Right ventricle myocardium superior (tissue), 1 donor: Measurements from ENCODE around the gene TRABD. TPM values are rescaled to one million over a fixed set of nuclear protein-coding genes. Genes with fewer than 3 reads are reported as not detected.

Source experiments
- ATAC-seq: fragments of 200-7000 bp; cut with Tn5 transposase; one replicate; pipeline ENCODE4 v1.9.1; 2020; ENCODE audit warnings: mild to moderate bottlenecking; ENCODE audit not compliant: poor library complexity
- DNase-seq: peaks from one replicate; pipeline ENCODE4 v3.0.0-alpha.2; 2020
- intact Hi-C: fragments of 100-400 bp; cut with DNase I; formaldehyde crosslinking; loops from one replicate; pipeline ENCODE4 v1.11.2; 2022
- total RNA-seq: library from RNA; stranded (reverse); fragmentation: NEBNext Ultra II Directional; extraction: Animal tissue kit (Norgen Biotek cat#: 25700); gene quantifications from one replicate; pipeline ENCODE4 v1.2.1, GENCODE V29; 2021
- donor health status: DM: no; HTN: yes; CAD: no; lungs with severe emphysema.

The TRABD gene
- total RNA-seq, 1 donor from 2014 or later = 22.0 TPM

DNA sequence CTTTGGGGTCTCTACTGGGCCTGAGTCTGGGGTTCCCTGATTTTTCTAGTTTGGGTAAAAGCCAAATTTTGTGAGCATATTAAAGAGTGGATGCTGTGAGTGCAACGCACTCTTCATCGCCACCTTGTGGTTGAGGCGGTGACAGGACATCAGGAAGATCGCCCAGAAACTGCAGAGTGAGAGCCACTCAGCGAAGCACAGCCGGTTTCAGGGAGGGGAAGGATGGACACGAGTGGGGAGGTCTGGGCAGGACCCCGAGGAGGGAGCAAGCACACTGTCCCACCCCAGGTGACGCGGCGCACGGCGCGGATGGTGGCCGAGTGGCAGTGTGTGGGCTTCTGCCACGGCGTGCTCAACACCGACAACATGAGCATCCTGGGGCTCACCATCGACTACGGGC is 24.2 kb downstream of the TRABD start:
- DNase-seq = peak; percentile 74
- ATAC-seq = peak; percentile 45
- intact Hi-C loops = loop anchor here (5.0 kb wide), 1 partner anchor 63 kb away; no protein-coding TSS in a partner anchor

DNA sequence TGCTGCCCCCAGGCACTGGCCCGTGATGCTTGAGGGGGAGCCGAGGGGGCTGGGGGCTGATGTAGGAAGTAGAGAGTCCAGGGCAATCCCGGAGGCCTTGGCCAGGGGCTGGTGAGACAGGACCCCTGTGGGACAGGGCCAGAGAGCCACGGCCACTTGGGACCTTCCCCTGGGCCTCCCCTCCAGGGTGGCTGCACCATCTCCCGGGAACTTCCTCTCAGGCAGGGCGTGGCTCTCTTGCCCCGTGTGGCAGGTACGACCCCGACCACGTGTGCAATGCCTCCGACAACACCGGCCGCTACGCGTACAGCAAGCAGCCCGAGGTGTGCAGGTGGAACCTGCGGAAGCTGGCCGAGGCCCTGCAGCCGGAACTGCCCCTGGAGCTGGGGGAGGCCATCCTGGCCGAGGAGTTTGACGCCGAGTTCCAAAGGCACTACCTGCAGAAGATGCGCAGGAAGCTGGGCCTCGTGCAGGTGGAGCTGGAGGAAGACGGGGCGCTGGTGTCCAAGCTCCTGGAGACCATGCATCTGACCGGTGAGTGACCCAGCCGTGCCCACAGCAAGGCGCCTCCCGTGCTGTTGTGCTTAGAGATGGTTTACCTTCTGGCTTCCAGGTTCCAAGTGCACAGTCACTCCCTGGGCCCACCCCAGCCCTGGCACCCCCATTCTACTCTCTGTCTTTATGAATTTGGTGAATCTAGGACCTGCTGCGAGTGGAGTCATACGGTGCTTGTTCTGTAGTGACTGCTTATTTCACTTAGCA is 24.8 kb downstream of the TRABD start:
- no peak for ATAC-seq
- intact Hi-C loops = no loop called here
- no peak for DNase-seq

DNA sequence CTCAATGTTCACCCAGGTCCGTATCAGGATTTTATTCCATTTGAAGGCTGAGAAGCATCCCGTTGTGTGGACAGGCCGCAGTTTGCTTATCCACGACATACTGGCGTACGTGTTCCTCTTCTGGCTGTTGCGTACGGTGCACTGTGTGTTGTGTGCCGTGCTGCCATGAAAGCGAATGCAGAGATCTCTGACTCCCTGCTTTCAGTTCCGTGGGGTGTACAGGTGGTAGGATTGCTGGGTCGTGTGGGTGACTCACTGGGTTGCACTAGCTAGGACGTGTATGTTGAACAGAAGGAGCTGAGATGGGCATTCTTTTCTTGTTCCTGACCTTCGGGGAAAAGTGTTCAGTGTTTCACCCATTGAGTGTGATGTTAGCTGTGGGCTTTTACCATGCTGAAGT is 25.4 kb downstream of the TRABD start:
- DNase-seq (no peak), ATAC-seq (no peak)
- intact Hi-C loops = no loop called here

DNA sequence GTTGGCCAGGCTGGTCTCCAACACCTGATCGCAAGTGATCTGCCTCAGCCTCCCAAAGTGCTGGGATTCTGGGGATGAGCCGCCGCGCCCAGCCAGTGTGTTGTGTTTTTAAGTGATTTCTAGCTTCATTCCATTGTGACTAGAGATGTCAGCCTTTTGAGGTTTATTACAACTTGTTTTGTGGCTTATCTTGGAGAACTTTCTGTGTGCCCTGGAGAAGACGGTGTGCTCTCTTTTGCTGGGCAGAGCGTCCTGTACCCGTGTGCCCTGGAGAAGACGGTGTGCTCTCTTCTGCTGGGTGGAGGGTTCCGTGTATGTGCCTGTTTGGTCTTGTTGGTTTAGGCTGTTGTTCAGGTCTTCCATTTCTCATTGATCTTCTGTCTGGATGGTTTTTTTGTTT is 27.6 kb downstream of the TRABD start:
- no peak for DNase-seq
- intact Hi-C loops = no loop called here
- ATAC-seq = no peak

DNA sequence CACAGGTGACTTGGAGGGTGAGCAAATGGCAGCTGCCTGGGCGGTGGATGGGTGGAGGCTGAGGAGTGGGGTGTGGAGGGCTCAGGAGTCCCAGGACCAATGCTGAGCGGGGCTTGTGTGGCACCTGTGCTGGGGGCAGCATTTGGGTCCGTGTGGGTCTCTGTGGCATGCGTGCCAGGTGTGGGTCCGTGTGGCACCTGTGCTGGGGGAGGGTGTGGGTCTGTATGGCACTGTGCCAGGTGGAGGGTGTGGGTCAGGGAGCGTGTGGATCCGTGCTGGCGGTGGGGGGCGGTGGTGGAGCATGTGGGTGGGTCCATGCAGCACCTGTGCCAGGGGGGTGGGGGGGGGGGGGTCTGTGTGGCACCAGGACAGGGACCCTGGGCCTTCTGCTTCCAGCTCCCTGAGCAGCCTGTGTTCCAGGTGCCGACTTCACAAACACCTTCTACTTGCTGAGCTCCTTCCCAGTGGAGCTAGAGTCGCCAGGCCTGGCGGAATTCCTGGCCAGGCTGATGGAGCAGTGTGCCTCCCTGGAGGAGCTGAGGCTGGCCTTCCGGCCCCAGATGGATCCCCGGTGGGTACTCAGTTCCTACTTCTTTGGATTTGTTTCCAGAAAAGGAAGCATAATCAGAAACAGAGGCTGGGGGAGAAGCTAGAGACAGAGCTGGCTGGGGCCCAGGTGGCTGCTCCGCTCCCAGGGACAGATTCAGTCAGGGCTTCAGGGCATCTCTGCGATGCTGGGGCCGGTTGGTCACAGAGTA is 29.8 kb downstream of the TRABD start:
- ATAC-seq = no peak
- DNase-seq = no peak
- intact Hi-C loops = no loop called here

DNA sequence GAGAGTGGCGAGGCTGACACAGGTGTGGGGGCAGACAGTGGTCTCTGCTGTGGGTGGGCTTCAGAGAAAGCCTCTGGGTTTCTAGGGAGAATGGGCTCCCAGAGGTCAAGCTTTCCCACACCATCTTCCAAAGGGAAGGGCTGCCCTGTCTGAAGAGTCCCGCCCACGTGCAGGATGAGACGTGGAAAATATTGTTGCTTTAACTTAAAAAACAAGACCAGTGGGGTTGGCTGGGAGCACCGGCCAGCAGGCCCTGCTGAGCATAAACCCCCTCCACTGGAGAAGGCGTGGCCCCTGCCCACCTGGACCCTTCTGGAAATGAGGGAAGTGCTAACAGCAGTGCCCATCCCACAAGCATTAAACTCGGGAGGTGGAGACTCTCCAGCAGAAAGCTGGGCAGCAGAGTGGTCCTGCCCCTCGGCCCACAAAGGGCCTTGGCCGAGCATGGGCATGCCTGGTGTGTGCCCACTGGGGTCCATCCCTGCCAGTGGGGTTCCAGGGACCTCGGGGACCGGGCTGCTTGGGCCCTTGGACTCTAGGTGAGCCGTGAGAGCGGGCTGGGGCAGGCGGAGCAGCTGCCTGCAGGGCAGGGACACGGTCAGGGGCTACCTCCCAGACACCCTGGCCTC is 30.5 kb downstream of the TRABD start:
- intact Hi-C loops = no loop called here
- no peak for DNase-seq
- ATAC-seq = no peak

DNA sequence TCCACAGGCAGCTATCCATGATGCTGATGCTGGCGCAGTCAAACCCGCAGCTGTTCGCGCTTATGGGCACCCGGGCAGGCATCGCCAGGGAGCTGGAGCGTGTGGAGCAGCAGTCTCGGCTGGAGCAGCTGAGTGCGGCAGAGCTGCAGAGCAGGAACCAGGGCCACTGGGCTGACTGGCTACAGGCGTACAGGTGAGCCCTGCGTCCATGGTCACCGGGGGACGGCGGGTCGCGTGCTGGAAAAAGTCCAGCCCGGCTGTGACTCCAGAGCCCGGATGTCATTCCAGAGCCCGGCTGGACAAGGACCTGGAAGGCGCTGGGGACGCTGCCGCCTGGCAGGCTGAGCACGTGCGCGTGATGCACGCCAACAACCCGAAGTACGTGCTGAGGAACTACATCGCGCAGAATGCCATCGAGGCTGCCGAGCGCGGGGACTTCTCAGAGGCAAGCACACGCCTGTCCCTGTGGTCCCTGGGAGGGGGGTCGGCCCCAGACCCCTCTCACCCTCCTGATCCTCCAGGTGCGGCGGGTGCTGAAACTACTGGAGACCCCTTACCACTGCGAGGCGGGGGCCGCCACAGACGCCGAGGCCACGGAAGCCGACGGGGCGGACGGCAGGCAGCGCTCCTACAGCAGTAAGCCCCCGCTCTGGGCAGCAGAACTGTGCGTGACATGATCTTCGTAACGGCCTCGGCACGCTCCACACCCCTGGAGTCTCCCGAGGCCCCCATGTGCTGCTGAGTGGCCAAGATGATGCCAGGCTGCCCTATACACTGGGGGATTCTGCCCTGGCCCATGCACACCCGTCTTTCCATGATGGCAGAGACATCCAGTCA is 31.2 kb downstream of the TRABD start:
- intact Hi-C loops = no loop called here
- no peak for DNase-seq
- no peak for ATAC-seq

DNA sequence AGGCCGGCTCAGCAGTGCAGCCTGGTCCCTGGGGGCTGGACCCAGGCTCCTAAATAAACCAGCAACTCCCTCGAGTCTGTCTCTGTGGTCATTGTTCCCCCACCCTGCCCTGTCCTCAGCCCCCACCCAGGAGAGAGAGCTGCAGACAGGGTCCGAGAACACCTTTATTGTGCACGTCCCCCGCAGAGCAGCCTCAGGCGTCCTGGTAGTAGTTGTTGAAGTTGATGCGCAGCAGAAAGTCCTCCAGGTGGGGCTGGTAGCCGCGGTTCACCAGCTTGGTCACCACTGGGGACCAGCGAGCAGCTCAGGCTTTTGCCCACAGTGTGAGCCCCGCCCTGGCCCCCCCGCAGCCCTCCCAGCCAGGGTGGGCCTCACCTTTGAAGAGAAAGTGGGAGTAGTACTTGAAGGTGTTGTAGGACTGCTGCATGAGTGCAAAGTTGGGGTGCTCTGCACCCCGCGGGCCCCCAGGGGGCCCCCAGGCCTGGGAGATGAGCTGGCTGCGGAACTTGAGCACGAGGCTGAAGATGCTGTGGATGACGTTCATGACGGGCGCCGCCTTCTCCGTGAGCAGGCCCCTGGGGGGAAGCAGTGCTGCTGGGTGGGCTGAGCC is 31.9 kb downstream of the TRABD start:
- no peak for DNase-seq
- ATAC-seq = no peak
- intact Hi-C loops = no loop called here

DNA sequence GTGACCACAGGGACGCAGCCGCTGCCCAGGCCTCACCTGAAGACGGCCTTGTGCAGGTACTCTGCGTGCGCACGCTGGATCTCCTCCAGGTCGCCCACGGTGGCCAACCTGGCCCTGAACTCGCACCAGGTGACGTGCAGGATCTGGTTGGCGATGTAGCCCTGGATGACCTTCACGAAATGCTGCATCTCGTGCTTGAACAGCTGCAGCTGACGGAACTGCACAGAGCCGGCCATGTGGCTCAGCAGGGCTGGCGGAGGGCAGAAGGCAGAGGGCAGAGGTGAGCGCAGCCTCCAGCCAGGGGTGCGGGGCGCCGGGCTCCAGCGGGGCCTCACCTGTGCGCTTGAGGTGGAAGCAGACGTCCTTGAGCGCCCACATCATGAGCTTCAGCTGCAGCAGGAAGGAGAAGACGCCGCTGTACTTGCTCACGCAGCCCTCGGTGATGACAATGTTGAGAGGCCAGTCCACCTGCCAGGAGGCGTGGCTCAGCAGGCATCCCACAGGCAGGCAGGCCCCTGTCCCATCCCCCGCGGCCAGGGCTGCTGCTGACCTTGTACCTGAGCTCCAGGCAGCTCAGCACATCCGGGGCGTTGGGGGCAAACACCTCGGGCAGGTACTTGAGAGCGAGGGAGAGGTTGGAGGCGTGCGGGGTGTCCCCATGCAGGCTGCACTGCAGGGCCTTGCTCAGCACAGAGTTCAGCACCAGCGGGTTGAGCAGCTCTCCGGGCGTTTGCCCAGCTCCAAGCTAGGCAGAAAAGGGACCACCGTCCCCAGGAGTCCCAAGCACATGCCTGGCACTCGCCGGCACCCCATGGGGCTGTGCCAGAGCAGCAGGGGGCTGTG is 32.7 kb downstream of the TRABD start:
- ATAC-seq (peak; percentile 18), DNase-seq (peak; percentile 53)
- intact Hi-C loops = no loop called here

DNA sequence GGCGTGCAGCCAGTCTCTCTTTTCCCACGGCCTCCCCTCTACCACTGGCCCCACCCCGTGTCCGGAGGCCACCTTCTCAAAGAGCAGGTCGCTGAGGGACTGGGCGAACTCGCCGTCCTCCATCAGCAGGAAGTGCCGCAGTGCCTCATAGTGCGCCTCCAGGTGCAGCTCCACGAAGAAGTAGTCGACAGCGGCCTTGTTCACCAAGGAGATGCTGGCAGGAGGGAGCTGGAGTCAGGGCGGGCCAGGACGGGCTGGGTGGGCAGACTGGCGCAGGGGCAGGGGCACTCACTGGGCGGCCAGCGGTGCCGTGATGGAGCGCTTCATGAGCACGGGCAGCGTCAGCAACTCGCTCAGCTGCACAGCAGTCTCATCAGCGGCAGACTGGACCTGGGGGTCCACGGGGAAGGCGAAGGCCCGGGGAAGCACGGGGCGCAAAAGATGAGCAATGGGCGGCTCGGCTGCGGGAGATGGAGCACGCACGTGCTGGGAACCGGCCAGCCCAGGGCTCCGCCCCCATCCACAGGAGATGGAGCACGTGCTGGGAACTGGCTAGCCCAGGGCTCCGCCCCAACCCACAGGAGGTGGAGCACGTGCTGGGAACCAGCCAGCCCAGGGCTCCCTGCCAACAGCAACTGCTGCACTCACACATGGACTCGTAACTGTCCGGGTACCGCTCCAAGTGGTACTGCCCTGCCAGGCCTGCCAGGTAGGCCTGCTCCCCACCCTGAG is 33.4 kb downstream of the TRABD start:
- ATAC-seq (peak; percentile 86), DNase-seq (peak; percentile 92)
- intact Hi-C loops = no loop called here

DNA sequence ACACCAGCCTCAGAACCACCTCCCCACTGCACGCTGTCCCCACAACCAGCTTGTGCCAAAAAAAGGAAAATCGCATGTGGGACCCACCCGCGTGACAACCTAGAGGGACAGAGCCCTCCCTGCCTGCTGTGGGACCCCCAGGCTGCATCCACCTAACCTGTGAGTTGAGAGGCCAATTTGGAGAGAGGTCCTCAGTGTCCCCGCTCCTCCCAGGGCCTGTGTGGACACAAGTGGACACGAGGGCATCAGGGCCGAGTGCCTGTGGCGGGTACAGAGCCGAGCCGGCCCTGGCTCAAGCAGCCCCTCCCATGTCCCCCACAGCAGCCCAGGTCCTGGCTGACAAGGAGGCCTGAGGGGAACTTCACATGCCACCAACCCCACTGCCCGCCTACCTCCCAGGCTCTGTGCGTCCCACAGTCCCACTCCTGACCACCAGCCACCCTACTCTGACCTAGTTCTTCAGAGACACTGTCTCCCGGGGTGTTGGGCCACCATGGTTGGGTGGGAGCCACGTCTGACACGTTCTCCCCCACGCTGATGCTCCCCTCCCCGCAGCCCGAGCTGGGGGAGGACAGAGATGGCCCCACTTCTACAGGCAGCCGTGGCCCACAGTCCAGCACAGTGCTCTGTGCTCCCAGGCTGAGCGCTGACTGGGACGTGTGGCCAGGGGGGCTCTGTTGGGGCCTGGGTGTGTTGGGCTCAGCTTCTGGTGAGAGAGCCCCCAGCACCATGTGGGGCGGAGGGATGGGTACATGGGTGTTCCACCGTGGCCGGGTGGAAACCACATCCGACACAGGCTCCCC is 34.3 kb downstream of the TRABD start:
- intact Hi-C loops = no loop called here
- ATAC-seq (no peak), DNase-seq (no peak)

DNA sequence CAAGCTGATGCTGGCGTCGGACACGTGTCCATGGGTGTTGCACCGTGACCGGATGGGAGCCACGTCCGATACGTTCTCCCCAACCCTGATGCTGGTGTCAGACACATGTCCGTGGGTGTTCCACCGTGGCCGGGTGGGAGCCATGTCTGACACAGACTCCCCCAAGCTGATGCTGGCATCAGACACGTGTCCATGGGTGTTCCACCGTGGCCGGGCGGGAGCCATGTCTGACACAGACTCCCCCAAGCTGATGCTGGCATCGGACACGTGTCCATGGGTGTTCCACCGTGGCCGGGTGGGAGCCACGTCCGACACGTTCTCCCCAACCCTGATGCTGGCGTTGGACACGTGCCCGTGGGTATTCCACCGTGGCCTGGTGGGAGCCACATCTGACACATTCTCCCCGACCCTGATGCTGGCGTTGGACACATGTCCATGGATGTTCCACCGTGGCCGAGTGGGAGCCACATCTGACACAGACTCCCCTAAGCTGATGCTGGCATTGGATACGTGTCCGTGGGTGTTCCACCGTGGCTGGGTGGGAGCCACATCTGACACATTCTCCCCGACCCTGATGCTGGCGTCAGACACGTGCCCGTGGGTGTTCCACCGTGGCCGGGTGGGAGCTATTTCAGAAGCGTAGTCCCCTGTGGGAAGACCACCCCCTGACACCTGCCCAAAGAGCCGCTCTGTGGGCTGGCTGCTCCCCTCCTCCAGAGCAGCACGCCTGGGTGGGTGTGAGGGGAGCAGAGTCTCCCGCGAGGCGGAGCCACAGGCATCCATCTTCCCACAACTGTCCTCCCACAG is 35.1 kb downstream of the TRABD start:
- intact Hi-C loops = no loop called here
- no peak for ATAC-seq
- DNase-seq = no peak

DNA sequence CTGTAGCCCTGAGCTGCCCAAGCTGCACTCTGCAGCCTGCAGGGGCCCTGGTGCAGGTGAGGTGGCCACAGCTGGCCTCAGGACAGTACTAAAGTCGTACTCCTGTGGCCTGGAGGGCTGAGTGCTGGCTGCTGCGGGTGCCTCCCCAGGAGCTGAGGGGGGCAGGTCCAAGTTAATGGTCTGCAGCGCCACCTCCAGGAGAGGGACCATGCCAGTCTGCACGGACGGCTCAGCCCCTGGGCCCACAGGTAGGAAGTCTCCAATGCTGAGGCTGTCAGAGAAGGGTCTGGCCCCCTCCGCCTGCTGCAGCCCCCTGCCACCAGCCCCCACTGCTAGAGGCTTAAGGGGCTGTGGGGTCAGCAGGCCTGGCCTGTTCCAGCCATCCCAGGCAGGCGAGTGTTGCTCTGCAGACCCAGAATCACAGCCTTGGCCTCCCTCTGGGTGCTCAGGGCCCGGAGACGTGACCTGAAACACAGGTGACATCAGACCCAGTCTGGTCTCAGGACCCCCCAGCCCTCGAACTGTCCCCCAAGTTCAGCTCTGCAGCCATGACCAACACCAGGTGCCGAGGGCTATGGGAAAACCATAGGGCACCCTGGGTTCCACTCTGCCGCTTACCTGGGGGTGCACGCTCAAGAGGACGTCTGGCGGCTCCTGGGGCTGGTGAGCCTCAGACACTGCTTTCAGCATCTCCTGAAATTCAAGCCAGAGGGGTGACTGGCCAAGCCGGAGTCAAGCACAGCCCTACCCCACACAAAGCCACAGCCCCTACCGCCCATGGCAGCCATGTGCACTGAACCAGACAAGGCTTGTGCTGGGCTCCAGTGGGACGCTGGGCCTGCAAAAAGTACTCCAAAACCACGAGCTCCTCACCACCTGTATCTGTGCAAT is 35.9 kb downstream of the TRABD start:
- no peak for DNase-seq
- intact Hi-C loops = no loop called here
- no peak for ATAC-seq

DNA sequence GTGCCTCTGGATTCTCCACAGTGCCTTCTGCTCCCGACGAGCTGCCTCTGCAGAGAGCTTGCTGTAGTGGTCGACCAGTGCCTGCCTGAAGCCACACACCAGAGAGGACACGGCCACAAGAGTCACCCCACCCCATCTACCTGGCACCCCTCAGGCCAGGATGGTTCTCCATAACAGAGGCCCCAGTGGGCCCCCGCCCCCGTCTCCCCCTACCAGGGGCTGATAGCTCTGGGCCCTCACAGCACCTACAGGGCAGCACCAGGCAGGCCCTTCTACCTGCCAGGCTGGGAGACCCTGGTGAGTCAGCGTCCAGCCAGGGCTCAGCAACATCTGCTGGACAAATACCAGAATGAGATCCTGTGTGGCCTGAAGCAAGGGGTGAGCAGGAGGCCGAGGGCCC is 36.8 kb downstream of the TRABD start:
- no peak for ATAC-seq
- DNase-seq = no peak
- intact Hi-C loops = no loop called here

DNA sequence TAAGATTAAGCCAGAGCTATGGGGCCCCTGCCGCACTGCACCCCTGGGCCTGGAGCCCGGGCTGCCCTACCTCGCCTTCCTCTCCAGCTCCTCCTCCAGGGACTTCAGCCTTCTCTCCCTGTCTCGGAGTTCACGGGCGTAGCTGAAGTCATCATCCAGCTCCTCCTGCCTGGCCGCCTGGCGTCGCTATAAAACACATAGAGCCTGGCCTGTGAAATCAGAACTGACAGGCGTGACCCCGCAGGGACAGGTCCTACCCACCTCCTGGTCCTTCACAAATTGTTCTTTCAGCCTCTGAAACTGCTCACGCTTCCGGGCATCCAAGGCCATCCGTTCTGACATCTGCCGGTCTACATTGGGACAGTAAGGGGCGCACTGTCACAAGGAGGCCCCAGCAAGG is 38.4 kb downstream of the TRABD start:
- intact Hi-C loops = no loop called here
- no peak for ATAC-seq
- DNase-seq = no peak
